ENCODE results near the gene KANSL1. TPM values are rescaled to one million over a fixed set of nuclear protein-coding genes. Genes with fewer than 3 reads are reported as not detected.
"Not testable (repeated sequence)": the region's sequence is repeated elsewhere in the genome, so short reads cannot be mapped to it uniquely, and the experiment has no call there.

Gene KANSL1
- total RNA-seq, 1 donor from 2014 or later, result 78.5 TPM

DNA sequence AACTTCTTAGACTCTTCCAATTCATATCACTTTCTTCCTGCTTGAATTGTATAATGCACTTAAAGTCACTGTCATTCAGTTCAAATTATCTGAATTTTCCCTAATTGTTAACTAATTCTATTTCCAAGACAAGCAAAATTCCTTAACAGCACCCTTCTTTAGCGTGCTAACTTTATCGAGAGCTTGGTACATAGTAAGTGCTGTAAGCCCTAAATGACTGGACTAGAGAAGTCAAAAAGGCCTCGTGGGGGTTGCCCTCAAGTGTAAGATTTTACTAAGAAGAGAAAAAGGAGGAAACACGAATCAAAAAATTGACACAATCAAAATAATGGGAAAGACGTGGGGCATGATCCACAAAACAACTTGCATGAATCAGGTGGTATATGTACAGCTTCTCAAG is 11.3 kb downstream of the KANSL1 start:
- DNase-seq (no peak), ATAC-seq (no peak)
- Histone ChIP-seq H3K27me3 (ENCODE audit: low read depth) (no peaks in the 10 kb centered on the region), H3K27ac (no peak overlapping the region), H3K4me3 (no peak overlapping the region), H3K4me1 (peaks cover 87% of the 10 kb centered on the region), H3K9me3 (no peaks in the 10 kb centered on the region), H3K36me3 (no peaks in the 10 kb centered on the region)
- intact Hi-C loops (cut with DNase I), result no loop called here
- TF ChIP-seq, protein P1, sequence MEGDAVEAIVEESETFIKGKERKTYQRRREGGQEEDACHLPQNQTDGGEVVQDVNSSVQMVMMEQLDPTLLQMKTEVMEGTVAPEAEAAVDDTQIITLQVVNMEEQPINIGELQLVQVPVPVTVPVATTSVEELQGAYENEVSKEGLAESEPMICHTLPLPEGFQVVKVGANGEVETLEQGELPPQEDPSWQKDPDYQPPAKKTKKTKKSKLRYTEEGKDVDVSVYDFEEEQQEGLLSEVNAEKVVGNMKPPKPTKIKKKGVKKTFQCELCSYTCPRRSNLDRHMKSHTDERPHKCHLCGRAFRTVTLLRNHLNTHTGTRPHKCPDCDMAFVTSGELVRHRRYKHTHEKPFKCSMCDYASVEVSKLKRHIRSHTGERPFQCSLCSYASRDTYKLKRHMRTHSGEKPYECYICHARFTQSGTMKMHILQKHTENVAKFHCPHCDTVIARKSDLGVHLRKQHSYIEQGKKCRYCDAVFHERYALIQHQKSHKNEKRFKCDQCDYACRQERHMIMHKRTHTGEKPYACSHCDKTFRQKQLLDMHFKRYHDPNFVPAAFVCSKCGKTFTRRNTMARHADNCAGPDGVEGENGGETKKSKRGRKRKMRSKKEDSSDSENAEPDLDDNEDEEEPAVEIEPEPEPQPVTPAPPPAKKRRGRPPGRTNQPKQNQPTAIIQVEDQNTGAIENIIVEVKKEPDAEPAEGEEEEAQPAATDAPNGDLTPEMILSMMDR (IDR thresholded peaks at IDR 0.05), result no peak

DNA sequence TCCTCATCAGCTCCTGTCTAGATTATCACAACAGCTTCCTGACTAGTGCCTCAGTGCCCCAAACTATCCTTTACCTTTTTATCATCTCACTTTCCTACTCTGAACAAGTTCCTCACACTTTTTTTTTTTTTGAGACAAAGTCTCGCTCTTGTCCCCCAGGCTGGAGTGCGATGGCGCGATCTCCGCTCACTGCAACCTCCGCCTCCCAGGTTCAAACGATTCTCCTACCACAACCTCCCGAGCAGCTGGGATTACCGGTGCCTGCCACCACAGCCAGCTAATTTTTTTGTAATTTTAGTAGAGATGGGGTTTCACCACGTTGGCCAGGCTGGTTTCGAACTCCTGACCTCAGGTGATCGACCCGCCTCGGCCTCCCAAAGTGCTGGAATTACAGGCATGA is 11.9 kb downstream of the KANSL1 start:
- H3K27ac ChIP-seq; intact Hi-C loops (cut with DNase I); H3K9me3 ChIP-seq; DNase-seq; H3K36me3 ChIP-seq; H3K4me3 ChIP-seq; ATAC-seq; H3K27me3 ChIP-seq (ENCODE audit: low read depth): not testable (repeated sequence)
- H3K4me1 ChIP-seq, result peaks cover 87% of the 10 kb centered on the region

DNA sequence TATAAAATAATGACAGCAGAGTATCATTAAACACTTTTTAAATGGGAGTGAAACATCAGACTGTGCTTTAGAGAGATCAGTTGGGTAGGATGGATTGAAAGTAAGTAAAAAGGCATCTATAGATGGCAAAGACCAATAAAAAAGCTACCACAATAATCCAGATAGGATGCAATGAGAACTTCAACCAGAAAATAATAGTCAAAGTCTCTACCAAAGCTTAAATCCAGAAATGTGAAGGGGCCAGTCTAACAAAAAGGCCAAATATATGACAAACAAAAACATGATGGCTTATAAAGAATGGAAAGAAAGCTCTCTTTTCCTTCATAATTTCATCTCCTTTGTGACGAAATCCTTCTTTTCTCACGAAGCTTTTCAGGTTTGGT is 12.3 kb downstream of the KANSL1 start:
- no peak overlapping the region for H3K27ac ChIP-seq
- no peaks in the 10 kb centered on the region for H3K27me3 ChIP-seq (ENCODE audit: low read depth)
- ATAC-seq, result no peak
- intact Hi-C loops (cut with DNase I), result no loop called here
- TF ChIP-seq, protein P1 (IDR thresholded peaks at IDR 0.05), result no peak
- peaks cover 90% of the 10 kb centered on the region for H3K4me1 ChIP-seq
- no peak for DNase-seq
- H3K36me3 ChIP-seq, result no peaks in the 10 kb centered on the region
- H3K4me3 ChIP-seq, result no peak overlapping the region
- no peaks in the 10 kb centered on the region for H3K9me3 ChIP-seq

DNA sequence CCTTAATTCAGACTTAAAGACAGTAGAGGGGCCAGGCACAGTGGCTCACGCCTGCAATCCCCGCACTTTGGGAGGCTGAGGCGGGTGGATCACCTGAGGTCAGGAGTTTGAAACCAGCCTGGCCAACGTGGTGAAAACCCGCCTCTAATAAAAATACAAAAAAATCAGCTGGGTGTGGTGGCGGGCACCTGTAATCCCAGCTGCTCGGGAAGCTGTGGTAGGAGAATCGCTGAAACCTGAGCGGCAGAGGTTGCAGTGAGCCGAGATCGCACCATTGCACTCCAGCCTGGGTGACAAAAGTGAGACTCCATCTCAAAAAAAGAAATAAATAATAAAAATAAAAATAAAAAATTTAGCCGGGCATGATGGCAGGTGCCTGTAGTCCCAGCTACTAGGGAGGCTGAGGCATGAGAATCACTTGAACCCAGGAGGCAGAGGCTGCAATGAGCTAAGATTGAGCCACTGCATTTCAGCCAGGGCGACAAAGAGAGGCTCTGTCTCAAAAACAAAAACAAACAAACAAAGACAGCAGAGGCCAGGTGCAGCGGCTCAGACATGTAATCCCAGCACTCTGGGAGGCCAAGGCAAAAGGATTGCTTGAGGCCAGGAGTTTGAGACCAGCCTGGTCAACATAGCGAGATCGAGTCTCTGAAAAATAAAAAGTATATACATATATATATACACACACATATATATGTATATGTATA is 12.9 kb downstream of the KANSL1 start:
- H3K27me3 ChIP-seq (ENCODE audit: low read depth); H3K9me3 ChIP-seq; DNase-seq; ATAC-seq; H3K36me3 ChIP-seq; H3K4me3 ChIP-seq; H3K27ac ChIP-seq; intact Hi-C loops (cut with DNase I): not testable (repeated sequence)
- peaks cover 95% of the 10 kb centered on the region for H3K4me1 ChIP-seq

DNA sequence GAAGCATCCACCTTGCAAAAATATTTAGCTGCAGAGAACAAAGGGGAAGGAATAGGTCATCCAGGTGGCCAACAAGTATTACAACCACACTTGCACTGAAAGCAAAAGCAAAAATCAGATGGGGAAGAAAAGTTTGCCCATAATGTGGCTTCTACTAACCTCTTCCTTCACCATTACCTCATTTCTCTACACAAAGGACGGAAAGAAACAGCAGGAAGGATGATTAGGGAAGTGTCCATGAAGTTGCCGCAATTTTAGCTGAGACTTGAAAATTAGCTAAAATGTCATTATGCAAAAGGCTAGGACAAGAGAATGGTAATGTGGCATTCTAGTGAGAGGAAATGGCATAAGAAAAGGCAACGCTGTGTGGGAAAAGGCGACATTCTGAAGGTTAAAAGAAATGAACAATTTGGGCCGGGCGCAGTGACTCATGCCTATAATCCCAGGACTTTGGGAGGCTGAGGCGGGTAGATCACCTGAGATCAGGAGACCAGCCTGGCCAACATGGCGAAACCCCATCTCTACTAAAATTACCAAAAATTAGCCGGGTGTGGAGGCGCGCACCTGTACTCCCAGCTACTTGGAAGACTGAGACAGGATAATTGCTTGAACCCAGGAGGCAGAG is 13.7 kb downstream of the KANSL1 start:
- TF ChIP-seq, protein P1 (IDR thresholded peaks at IDR 0.05), result no peak
- Histone ChIP-seq H3K27ac (no peak overlapping the region), H3K4me3 (no peak overlapping the region), H3K4me1 (peaks cover 92% of the 10 kb centered on the region), H3K9me3 (no peaks in the 10 kb centered on the region), H3K27me3 (ENCODE audit: low read depth) (no peaks in the 10 kb centered on the region), H3K36me3 (no peaks in the 10 kb centered on the region)
- peak; percentile 70 to 76 for ATAC-seq
- intact Hi-C loops (cut with DNase I), result no loop called here
- DNase-seq, result no peak

DNA sequence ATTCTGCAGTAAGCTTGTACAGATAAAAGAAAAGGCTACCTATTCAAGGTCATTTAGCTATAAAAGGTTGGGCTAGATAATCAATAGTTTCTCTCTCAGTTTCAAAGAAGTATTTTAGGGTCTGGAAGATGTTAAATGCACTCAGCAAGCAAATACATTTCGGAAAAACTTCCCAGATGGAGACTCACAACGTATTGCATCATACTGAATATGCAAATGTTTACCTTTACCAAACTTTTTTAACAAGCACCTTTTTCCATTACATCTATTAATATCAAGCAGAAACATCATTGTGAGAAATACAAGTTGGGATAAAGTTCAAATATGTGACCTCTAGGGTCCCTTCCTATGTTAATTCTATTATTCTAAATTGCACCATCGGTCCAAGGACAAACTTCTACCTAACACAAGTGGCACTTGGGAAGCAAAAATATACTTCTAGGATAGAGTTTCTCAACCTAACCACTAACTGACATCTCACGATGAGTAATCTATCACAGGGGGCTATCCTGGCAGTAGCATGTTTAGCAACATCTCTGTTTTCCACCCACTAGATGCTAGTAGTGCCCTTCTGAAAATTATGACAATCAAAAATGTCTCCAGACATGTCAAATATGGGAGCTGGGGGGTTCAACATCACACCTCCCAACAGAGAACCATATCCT is 14.5 kb downstream of the KANSL1 start:
- no peaks in the 10 kb centered on the region for H3K36me3 ChIP-seq
- intact Hi-C loops (cut with DNase I), result no loop called here
- no peak overlapping the region for H3K27ac ChIP-seq
- no peak overlapping the region for H3K4me3 ChIP-seq
- DNase-seq (no peak), ATAC-seq (peak in 1 of 2 donors; percentile 54)
- TF ChIP-seq, protein P1 (IDR thresholded peaks at IDR 0.05), result no peak
- H3K9me3 ChIP-seq, result no peaks in the 10 kb centered on the region
- H3K27me3 ChIP-seq (ENCODE audit: low read depth), result no peaks in the 10 kb centered on the region
- peaks cover 92% of the 10 kb centered on the region for H3K4me1 ChIP-seq
